Colonic mucosa (tissue), 4 donors: ENCODE data around the gene NRXN2. TPM values are rescaled to one million over a fixed set of nuclear protein-coding genes. Genes with fewer than 3 reads are reported as not detected.

ENCODE experiments used
- DNase-seq: peaks from one replicate; pipeline ENCODE4 v3.0.0-alpha.2; 2020
- H3K27ac ChIP-seq: fragments of 200-600 bp; one replicate; pipeline ENCODE4 v1.8.0; 2021
- H3K27me3 ChIP-seq: fragments of 200-600 bp; one replicate; pipeline ENCODE4 v1.8.0; 2021
- H3K36me3 ChIP-seq: fragments of 200-600 bp; one replicate; pipeline ENCODE4 v1.8.0; 2021
- H3K4me1 ChIP-seq: fragments of 200-600 bp; one replicate; pipeline ENCODE4 v1.8.0; 2021; ENCODE audit warnings: mild to moderate bottlenecking
- H3K4me3 ChIP-seq: fragments of 200-600 bp; one replicate; pipeline ENCODE4 v1.8.0; 2021
- H3K9ac ChIP-seq, 2 donors: one replicate each; pipeline ENCODE4 v1.7.0; 2013; ENCODE audit warnings: control low read depth in 2 of 2, low read depth in 2 of 2, low read length in 2 of 2
- H3K9me3 ChIP-seq: fragments of 200-600 bp; one replicate; pipeline ENCODE4 v1.8.0; 2021
- intact Hi-C: fragments of 100-400 bp; cut with DNase I; formaldehyde crosslinking; loops from one replicate; pipeline ENCODE4 v1.14.1; 2022
- total RNA-seq, 2 donors: library from RNA; stranded (reverse); fragmentation: NEBNext Ultra II Directional in 1 of 2; extraction: Animal tissue kit (Norgen Biotek cat#: 25700) in 1 of 2; gene quantifications; one replicate each; pipeline ENCODE4 v1.2.1, GENCODE V29; 2021
- TF ChIP-seq, protein P1 (sequence below): fragments of 200-600 bp; IDR thresholded peaks from one replicate; pipeline ENCODE4 v1.8.0; 2022; ENCODE audit warnings: antibody characterized with exemption, mild to moderate bottlenecking
- donor health status: healthy.
- donor health status: DM: no; HTN: no; CAD: no.
- donor health status: DM: no; HTN: no; CAD: no.

Gene NRXN2
- total RNA-seq, 2 donors from 2014 or later, result 2.2 to 5.4 TPM

DNA sequence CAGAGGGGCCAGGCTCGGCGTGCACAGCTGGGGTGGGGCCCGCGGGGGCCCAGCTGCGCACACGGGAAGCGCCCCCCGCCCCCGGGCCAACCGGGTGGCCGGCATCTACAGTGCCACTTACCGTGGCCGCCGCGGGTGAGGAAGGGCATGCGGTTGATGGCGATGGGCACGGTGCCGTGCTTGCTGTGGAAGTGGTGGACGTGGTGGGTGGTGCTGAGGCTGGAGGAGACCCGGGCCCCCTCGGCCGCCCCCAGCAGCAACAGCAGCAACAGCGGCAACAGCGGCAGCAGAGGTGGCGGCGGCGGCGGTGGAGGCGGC lies 80.6 kb downstream of the NRXN2 start:
- peaks cover 20% of the 10 kb centered on the region for H3K27me3 ChIP-seq
- no peak overlapping the region for H3K27ac ChIP-seq
- H3K9ac ChIP-seq, result no peak overlapping the region
- TF ChIP-seq, protein P1, sequence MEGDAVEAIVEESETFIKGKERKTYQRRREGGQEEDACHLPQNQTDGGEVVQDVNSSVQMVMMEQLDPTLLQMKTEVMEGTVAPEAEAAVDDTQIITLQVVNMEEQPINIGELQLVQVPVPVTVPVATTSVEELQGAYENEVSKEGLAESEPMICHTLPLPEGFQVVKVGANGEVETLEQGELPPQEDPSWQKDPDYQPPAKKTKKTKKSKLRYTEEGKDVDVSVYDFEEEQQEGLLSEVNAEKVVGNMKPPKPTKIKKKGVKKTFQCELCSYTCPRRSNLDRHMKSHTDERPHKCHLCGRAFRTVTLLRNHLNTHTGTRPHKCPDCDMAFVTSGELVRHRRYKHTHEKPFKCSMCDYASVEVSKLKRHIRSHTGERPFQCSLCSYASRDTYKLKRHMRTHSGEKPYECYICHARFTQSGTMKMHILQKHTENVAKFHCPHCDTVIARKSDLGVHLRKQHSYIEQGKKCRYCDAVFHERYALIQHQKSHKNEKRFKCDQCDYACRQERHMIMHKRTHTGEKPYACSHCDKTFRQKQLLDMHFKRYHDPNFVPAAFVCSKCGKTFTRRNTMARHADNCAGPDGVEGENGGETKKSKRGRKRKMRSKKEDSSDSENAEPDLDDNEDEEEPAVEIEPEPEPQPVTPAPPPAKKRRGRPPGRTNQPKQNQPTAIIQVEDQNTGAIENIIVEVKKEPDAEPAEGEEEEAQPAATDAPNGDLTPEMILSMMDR, result no peak
- H3K4me1 ChIP-seq, result peaks cover 4% of the 10 kb centered on the region
- no peaks in the 10 kb centered on the region for H3K36me3 ChIP-seq
- H3K9me3 ChIP-seq, result no peaks in the 10 kb centered on the region
- intact Hi-C loops, result no loop called here
- H3K4me3 ChIP-seq, result no peak overlapping the region
- no peak for DNase-seq

DNA sequence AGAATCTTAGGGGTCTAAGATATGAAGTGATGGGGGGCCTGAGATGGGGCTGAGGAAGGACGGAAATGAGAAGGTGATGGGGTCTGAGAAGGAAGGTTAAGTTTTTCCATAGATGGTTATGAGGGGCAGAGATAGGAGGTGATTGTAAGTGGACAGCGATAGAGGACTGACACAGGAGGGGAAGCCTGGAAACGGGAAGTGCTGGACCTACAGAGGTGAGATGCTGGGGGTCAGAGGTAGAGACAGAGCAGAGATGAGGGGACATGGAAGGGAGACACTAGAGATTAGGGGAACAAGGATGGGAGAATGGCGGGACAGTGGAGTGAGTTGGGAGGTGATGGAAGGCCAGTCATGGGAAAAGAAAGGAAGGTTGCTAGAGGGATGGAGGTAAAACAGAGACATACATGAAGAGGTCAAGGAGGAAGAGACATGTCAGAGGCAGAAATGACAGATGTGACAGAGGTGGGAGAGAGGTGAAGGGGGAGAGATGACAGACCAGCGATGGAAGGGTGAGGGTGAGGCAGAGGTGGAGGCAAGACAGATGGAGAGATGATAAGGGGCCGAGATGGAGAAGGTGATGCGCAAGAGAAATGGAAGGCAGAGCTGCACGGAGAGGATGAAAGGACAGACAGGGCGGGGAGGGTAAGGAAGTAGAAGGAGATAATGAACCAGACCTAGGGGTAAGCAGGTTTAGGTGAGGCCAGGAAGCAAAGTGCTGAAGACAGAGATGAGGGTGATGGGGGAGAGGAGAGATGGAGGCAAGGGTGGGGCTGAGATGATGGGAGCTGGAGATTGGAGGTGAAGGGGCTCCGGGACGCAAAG lies 81.2 kb downstream of the NRXN2 start:
- Histone ChIP-seq H3K4me3 (no peak overlapping the region), H3K9ac (no peak overlapping the region), H3K36me3 (no peaks in the 10 kb centered on the region), H3K27me3 (peaks cover 20% of the 10 kb centered on the region), H3K27ac (no peak overlapping the region), H3K9me3 (no peaks in the 10 kb centered on the region), H3K4me1 (peaks cover 4% of the 10 kb centered on the region)
- intact Hi-C loops, result no loop called here
- no peak for DNase-seq
- TF ChIP-seq, protein P1, result no peak

DNA sequence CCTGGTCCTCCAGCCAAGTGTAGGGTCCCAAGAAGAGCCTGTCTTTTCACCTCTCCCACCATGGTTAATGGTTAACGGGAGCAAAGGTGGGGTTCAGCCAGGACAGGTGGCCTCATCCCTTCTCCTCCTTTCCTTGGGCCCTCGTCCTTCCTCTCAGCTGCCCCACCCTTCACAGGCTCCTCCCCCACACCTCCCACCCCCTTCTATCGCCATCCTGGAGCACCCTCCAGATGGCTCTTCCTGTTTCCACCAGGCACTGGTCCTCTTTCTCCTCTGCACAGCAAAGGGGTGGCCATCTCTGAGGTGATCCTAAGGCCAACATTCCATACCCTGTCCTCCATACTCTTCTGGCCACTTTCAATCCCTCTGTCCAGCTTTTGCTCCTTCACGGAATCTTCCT lies 83.1 kb downstream of the NRXN2 start:
- TF ChIP-seq, protein P1, result no peak
- H3K9me3 ChIP-seq, result no peaks in the 10 kb centered on the region
- no peaks in the 10 kb centered on the region for H3K36me3 ChIP-seq
- H3K27me3 ChIP-seq, result peaks cover 20% of the 10 kb centered on the region
- intact Hi-C loops, result no loop called here
- no peak overlapping the region for H3K9ac ChIP-seq
- no peak for DNase-seq
- H3K4me3 ChIP-seq, result no peak overlapping the region
- H3K4me1 ChIP-seq, result peaks cover 4% of the 10 kb centered on the region
- no peak overlapping the region for H3K27ac ChIP-seq

DNA sequence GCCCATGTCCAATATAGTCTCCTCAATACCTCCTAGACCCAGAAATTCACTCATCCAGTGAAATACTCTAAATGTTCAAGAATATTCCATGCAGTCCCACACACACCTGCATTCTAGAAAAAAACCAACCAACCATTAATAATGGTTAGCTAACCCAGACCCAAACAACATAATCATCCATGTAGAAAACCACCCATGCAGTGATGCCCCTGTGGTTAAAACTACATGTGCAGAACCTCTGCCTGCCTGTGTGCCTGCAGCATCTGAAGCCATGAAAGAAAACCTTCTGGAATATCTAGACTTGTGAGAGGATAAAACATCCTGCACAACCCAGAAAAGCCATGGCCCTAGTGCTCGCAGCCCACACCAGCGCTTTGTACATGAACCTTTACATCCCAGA lies 84.2 kb downstream of the NRXN2 start:
- Histone ChIP-seq H3K9ac (no peak overlapping the region), H3K36me3 (no peaks in the 10 kb centered on the region), H3K27ac (no peak overlapping the region), H3K4me1 (peaks cover 4% of the 10 kb centered on the region), H3K27me3 (peaks cover 16% of the 10 kb centered on the region), H3K4me3 (no peak overlapping the region), H3K9me3 (no peaks in the 10 kb centered on the region)
- no peak for DNase-seq
- TF ChIP-seq, protein P1, result no peak
- intact Hi-C loops, result no loop called here

DNA sequence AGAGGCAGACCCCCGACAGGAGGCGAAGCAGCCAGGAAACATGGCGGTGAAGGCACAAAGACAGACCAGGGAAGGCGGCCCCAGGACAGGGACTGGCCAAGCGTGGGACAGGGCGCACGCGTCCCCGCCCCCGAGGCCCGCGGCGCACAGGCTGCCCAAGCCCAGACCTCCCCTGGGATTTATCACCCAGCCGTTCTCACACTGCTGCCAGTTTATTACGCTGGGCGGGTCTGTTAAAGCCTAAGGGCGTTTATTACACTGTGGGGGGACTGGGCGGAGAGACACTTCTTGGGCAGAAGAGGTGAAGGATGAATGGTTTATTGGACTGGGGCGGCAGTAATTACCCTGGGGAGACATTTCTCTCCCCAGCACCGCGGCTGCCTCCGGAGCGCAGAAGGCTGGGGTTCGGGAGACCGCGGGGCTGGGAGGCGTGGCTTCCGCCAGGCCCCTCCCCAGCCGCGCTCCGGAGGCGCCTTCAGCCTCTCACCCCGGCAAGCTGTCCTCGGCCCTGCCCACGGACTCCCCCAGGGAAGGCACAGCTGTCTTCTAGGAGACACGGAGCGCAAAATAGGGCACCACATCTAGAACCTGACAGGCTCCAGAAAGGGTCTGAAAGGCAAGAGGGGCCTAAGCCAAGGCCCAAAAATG lies 84.9 kb downstream of the NRXN2 start:
- H3K36me3 ChIP-seq, result no peaks in the 10 kb centered on the region
- intact Hi-C loops, result no loop called here
- peaks cover 12% of the 10 kb centered on the region for H3K27me3 ChIP-seq
- TF ChIP-seq, protein P1, result no peak
- no peak overlapping the region for H3K27ac ChIP-seq
- H3K9ac ChIP-seq, result no peak overlapping the region
- peak; percentile 71 for DNase-seq
- no peaks in the 10 kb centered on the region for H3K9me3 ChIP-seq
- peaks cover 4% of the 10 kb centered on the region for H3K4me1 ChIP-seq
- H3K4me3 ChIP-seq, result peak overlapping the region; percentile 22
